ENCODE data around the gene XK.

DNA sequence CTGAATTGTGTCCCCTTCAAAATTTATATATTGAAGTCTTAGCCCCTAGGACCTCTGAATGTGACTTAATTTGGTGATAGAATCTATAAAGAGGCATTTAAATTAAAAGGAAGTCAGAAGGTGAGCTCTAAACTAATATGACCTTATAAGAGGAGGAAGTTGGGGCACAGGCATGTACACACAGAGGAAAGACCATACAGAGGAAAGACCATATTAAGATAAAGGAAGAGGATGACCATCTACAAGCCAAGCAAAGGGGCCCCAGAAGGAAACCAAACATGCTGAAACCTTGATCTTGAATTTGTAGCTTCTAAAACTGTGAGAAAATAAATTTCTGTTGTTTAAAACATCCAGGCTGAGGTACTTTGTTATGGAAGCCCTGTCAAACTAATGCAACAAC is 67.3 kb downstream of the XK start:
- TF ChIP-seq CTCF (IDR thresholded peaks at IDR 0.05) (no peak), POLR2AphosphoS5 (IDR thresholded peaks at IDR 0.05) (no peak), POLR2A (IDR thresholded peaks at IDR 0.05) (no peak)

Measured in gastroesophageal sphincter (tissue), 3 donors.